KG1 (cell line): Measurements from ENCODE around the gene ARHGAP6.
"Not testable (repeated sequence)": the region's sequence is repeated elsewhere in the genome, so short reads cannot be mapped to it uniquely, and the experiment has no call there.

Source experiments
- DNase-seq: peaks from one replicate; lab custom pipeline; 2025; lab: John Stamatoyannopoulos, UW

The ARHGAP6 gene

GRCh38 chrX:11244636-11245035 lies 421.1 kb downstream of the ARHGAP6 start:
- no peak for DNase-seq

- DNase-seq, result no peak
These were observed 423.0 kb downstream of the ARHGAP6 start for GRCh38 chrX:11242704-11243103.

GRCh38 chrX:11241720-11242119 lies 424.0 kb downstream of the ARHGAP6 start:
- no peak for DNase-seq

- DNase-seq, result no peak
These were observed 426.5 kb downstream of the ARHGAP6 start for GRCh38 chrX:11239230-11239629.

- DNase-seq, result not testable (repeated sequence)
These were observed 430.3 kb downstream of the ARHGAP6 start for GRCh38 chrX:11235377-11235776.

GRCh38 chrX:11215191-11215921 lies 450.4 kb downstream of the ARHGAP6 start:
- DNase-seq, result no peak

- DNase-seq, result no peak
These were observed 451.2 kb downstream of the ARHGAP6 start for GRCh38 chrX:11214346-11215190.

GRCh38 chrX:11212741-11213140 lies 453.0 kb downstream of the ARHGAP6 start:
- no peak for DNase-seq

- no peak for DNase-seq
These were observed 455.3 kb downstream of the ARHGAP6 start for GRCh38 chrX:11210415-11210801.

- no peak for DNase-seq
These were observed 455.8 kb downstream of the ARHGAP6 start for GRCh38 chrX:11209798-11210414.

GRCh38 chrX:11206716-11207115 lies 459.0 kb downstream of the ARHGAP6 start:
- DNase-seq, result no peak

GRCh38 chrX:11205796-11206195 lies 459.9 kb downstream of the ARHGAP6 start:
- no peak for DNase-seq

- no peak for DNase-seq
These were observed 468.0 kb downstream of the ARHGAP6 start for GRCh38 chrX:11197671-11198070.

GRCh38 chrX:11196476-11196875 lies 469.2 kb downstream of the ARHGAP6 start:
- DNase-seq, result no peak

GRCh38 chrX:11193035-11193469 lies 472.7 kb downstream of the ARHGAP6 start:
- DNase-seq, result no peak

- no peak for DNase-seq
These were observed 474.8 kb downstream of the ARHGAP6 start for GRCh38 chrX:11190745-11191510.

- DNase-seq, result no peak
These were observed 476.6 kb downstream of the ARHGAP6 start for GRCh38 chrX:11189097-11189496.

GRCh38 chrX:11188664-11189063 lies 477.1 kb downstream of the ARHGAP6 start:
- DNase-seq, result no peak

GRCh38 chrX:11187001-11187400 lies 478.7 kb downstream of the ARHGAP6 start:
- no peak for DNase-seq

- no peak for DNase-seq
These were observed 479.9 kb downstream of the ARHGAP6 start for GRCh38 chrX:11185861-11186260.

- no peak for DNase-seq
These were observed 485.1 kb downstream of the ARHGAP6 start for GRCh38 chrX:11180571-11180970.

- DNase-seq, result no peak
These were observed 493.3 kb downstream of the ARHGAP6 start for GRCh38 chrX:11172415-11172814.
